ENCODE measurements around the gene TPSAB1. TPM values are rescaled to one million over a fixed set of nuclear protein-coding genes. Genes with fewer than 3 reads are reported as not detected.
A peak's percentile ranks its signal among the peaks of the same experiment; 100 is the strongest.
"Not testable (repeated sequence)": the region's sequence is repeated elsewhere in the genome, so short reads cannot be mapped to it uniquely, and the experiment has no call there.

Gene TPSAB1
- total RNA-seq: 4.3 TPM
- polyA plus RNA-seq: 11.1 TPM
- long read RNA-seq, donor 1: 0 reads
- long read RNA-seq, donor 2: 0 reads
- long read RNA-seq, donor 3, partial matches to known transcripts: 0 of 1 reads
- long read RNA-seq, donor 3, other reads (novel, unspliced or antisense): 0 of 1 reads
- long read RNA-seq, donor 4, partial matches to known transcripts: 0 of 5 reads
- long read RNA-seq, donor 4, other reads (novel, unspliced or antisense): 5 of 5 reads
- long read RNA-seq, donor 5, partial matches to known transcripts: 0 of 5 reads
- long read RNA-seq, donor 5, other reads (novel, unspliced or antisense): 0 of 5 reads
- long read RNA-seq, donor 6, partial matches to known transcripts: 5 of 10 reads
- long read RNA-seq, donor 6, other reads (novel, unspliced or antisense): 0 of 10 reads
- long read RNA-seq, donor 7, partial matches to known transcripts: 0 of 1 reads
- long read RNA-seq, donor 7, other reads (novel, unspliced or antisense): 0 of 1 reads
- long read RNA-seq, donor 8, partial matches to known transcripts: 0 of 1 reads
- long read RNA-seq, donor 8, other reads (novel, unspliced or antisense): 0 of 1 reads
- long read RNA-seq, donor 9, partial matches to known transcripts: 0 of 4 reads
- long read RNA-seq, donor 9, other reads (novel, unspliced or antisense): 0 of 4 reads
- long read RNA-seq, donor 10, partial matches to known transcripts: 0 of 1 reads
- long read RNA-seq, donor 10, other reads (novel, unspliced or antisense): 0 of 1 reads

DNA sequence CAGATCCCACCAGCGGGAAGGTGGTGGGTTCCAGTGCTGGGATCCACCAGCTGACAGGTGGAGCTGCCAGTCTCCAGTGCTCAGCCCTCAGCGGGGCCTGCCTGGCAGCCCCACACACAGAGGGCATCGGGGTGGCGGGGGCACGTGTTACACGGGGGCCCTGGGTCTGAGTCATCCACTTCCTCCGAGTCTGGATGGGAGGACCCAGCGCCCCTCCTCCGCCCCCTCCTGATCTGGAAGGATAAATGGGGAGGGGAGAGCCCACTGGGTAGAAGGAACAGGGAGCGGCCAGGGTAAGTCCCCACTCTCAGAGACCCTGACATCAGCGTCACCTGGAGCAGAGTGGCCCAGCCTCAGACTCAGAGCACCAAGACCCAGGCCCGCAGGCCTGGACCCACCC, at the start of gene TPSAB1:
TSS of gene TPSAB1 (plus strand) at position 270 of the 400 bp plus-strand sequence. CDS start 234 bp downstream, outside the sequence.
- H3K36me3 ChIP-seq (ENCODE audit: control insufficient read depth in 2 of 2, insufficient read depth in 2 of 2, low read length in 1 of 2); H3K9me3 ChIP-seq (ENCODE audit: control insufficient read depth in 2 of 2, insufficient read depth in 1 of 2, low read length in 1 of 2); H3K27me3 ChIP-seq (ENCODE audit: control insufficient read depth in 2 of 2, insufficient read depth in 1 of 2, low read length in 1 of 2); DNase-seq (ENCODE audit: low read depth in 6 of 9, low spot score in 9 of 9); H3K27ac ChIP-seq (ENCODE audit: low read depth in 1 of 2, low read length in 1 of 2); H3K4me3 ChIP-seq (ENCODE audit: low read length in 2 of 2); H3K4me1 ChIP-seq (ENCODE audit: control insufficient read depth in 2 of 2, insufficient read depth in 2 of 2, low read length in 2 of 2): not testable (repeated sequence)
- whole genome bisulfite sequencing: 72% methylated on average over 7 of the region's 12 CpGs

DNA sequence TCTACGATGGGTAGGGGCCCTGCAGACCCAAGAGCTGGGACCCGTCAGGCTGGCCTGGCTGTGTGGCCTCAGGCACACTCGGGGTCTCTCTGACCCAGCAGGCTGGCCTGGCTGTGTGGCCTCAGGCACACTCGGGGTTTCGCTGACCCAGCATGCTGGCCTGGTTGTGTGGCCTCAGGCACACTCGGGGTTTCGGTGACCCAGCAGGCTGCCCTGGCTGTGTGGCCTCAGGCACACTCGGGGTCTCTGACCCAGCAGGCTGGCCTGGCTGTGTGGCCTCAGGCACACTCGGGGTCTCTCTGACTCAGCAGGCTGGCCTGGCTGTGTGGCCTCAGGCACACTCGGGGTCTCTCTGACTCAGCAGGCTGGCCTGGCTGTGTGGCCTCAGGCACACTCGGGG, 49.7 kb upstream of the TPSAB1 start:
- not testable (repeated sequence) for H3K27ac ChIP-seq (ENCODE audit: low read depth in 1 of 2, low read length in 1 of 2); H3K4me1 ChIP-seq (ENCODE audit: control insufficient read depth in 2 of 2, insufficient read depth in 2 of 2, low read length in 2 of 2); DNase-seq (ENCODE audit: low read depth in 6 of 9, low spot score in 9 of 9); H3K9me3 ChIP-seq (ENCODE audit: control insufficient read depth in 2 of 2, insufficient read depth in 1 of 2, low read length in 1 of 2); H3K4me3 ChIP-seq (ENCODE audit: low read length in 2 of 2); H3K36me3 ChIP-seq (ENCODE audit: control insufficient read depth in 2 of 2, insufficient read depth in 2 of 2, low read length in 1 of 2)
- peaks cover 0 to 12% of the 10 kb centered on the region in 2 donors for H3K27me3 ChIP-seq (ENCODE audit: control insufficient read depth in 2 of 2, insufficient read depth in 1 of 2, low read length in 1 of 2)
- WGBS: 96% methylated on average over 11 of the region's 11 CpGs

DNA sequence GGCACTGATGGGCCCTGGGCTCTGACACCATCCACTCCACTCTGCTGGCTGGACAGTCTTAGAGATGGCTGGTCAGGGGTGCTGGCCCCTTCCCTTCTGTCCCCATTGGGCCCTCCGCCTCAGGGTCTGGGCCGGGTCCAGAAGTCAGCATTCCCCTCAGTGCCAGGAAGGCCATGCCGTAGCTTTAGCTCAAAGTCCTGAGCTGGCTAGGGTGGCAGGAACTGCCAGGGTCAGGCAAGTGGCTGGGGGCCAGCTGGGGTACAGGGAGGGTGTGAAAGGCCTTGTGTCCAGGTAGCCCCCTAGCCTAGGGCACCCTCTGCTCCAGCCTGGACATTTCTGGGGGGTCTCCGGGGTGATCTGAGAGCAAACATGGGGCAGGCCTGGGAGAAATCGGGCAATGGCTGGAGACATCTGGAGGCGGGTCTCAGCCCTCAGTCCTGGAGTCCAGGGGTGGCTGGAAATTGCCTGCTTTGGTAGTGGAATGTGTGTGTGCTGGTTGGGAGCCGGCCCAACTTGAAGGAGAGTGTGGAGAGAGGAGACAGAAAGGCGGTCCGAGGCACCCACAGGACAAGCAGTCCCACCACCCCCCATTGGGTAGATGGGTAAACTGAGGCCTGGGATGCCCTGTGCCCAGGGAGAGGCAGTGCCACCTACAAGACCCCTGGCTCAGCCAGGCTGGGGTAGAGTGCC, 48.0 kb upstream of the TPSAB1 start:
- H3K27ac ChIP-seq (ENCODE audit: low read depth in 1 of 2, low read length in 1 of 2): no peak overlapping the region
- peaks cover 0 to 12% of the 10 kb centered on the region in 2 donors for H3K27me3 ChIP-seq (ENCODE audit: control insufficient read depth in 2 of 2, insufficient read depth in 1 of 2, low read length in 1 of 2)
- no peaks in the 10 kb centered on the region for H3K36me3 ChIP-seq (ENCODE audit: control insufficient read depth in 2 of 2, insufficient read depth in 2 of 2, low read length in 1 of 2)
- WGBS: 90% methylated on average over 9 of the region's 9 CpGs
- no peak for DNase-seq (ENCODE audit: low read depth in 6 of 9, low spot score in 9 of 9)
- no peak overlapping the region for H3K4me3 ChIP-seq (ENCODE audit: low read length in 2 of 2)
- no peaks in the 10 kb centered on the region for H3K9me3 ChIP-seq (ENCODE audit: control insufficient read depth in 2 of 2, insufficient read depth in 1 of 2, low read length in 1 of 2)
- H3K4me1 ChIP-seq (ENCODE audit: control insufficient read depth in 2 of 2, insufficient read depth in 2 of 2, low read length in 2 of 2): no peaks in the 10 kb centered on the region

DNA sequence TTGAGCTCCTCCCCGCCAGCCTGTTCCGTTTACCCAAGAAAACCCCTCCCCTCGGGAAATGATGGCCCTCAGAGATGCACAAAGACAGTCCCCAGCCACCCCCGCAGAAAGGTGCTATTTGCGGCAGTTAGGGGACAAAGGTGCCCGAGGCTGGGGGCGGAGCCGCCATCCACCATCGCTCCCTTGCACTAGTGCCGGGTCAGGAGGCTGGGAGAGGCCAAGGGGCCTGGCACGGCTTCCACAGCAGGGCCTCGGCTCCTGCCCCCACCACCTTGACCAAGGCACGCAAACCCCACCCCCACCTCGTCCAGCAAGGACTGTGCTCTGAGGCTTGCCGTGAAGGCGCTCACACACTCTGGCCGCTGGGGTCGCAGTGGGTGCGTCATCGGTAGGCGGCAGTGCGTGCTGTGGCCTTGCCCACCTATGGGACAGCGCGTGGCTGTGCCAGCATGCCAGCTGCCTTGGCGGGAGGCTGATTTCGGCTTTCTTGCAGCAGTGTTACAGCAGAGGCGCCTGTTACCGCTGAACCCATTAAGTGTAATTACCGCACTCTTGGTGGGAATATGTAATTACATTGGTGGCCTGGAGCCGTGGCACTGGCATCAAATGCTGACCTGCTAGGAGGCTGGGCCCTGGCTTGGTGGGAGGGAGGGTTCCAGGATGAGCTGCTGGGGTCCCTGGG, 47.2 kb upstream of the TPSAB1 start:
- H3K4me1 ChIP-seq (ENCODE audit: control insufficient read depth in 2 of 2, insufficient read depth in 2 of 2, low read length in 2 of 2): no peaks in the 10 kb centered on the region
- no peak overlapping the region for H3K27ac ChIP-seq (ENCODE audit: low read depth in 1 of 2, low read length in 1 of 2)
- 74% methylated on average over 30 of the region's 30 CpGs for WGBS
- no peaks in the 10 kb centered on the region for H3K36me3 ChIP-seq (ENCODE audit: control insufficient read depth in 2 of 2, insufficient read depth in 2 of 2, low read length in 1 of 2)
- H3K4me3 ChIP-seq (ENCODE audit: low read length in 2 of 2): no peak overlapping the region
- peaks cover 0 to 12% of the 10 kb centered on the region in 2 donors for H3K27me3 ChIP-seq (ENCODE audit: control insufficient read depth in 2 of 2, insufficient read depth in 1 of 2, low read length in 1 of 2)
- H3K9me3 ChIP-seq (ENCODE audit: control insufficient read depth in 2 of 2, insufficient read depth in 1 of 2, low read length in 1 of 2): no peaks in the 10 kb centered on the region
- DNase-seq (ENCODE audit: low read depth in 6 of 9, low spot score in 9 of 9): no peak

DNA sequence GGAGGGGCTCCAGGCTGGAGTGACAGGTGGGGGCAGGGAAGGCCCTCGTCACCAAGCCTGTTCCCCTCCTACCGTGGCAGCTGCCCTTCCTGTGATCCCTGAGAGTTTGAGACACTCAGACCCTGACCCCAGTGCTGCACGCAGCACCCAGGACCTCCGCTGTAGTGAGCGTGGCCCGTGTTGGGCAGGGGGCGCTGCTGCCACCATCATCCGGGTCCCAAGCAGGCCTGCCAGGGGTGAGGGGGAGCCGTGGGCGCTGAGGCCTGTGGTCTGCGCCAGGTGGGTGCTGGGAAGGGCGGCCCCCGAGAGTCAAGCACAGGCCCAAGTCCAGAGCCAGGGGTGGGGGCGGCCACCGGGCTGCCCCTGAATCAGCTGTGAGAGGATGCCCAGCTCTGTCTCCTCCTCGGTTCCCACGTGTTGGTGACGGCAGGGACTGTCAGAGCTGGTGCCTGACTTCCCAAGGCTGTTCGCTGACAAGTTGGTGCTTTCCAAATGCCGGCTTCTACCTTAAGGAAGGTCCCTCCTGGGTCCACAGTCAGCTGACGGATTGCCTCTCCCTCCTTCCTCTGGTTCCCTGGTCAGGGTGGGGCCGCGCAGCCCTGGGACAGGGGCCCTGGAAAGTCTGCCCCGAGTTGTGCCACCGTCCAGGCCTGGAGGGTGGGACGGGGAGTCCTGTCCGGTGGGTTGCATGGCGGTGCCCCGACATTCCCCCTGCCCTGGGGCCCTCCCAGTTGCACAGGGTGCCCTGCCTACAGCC, 46.5 kb upstream of the TPSAB1 start:
- Histone ChIP-seq H3K9me3 (ENCODE audit: control insufficient read depth in 2 of 2, insufficient read depth in 1 of 2, low read length in 1 of 2) (no peaks in the 10 kb centered on the region), H3K4me3 (ENCODE audit: low read length in 2 of 2) (no peak overlapping the region), H3K27me3 (ENCODE audit: control insufficient read depth in 2 of 2, insufficient read depth in 1 of 2, low read length in 1 of 2) (peaks cover 0 to 7% of the 10 kb centered on the region in 2 donors), H3K4me1 (ENCODE audit: control insufficient read depth in 2 of 2, insufficient read depth in 2 of 2, low read length in 2 of 2) (no peaks in the 10 kb centered on the region), H3K27ac (ENCODE audit: low read depth in 1 of 2, low read length in 1 of 2) (no peak overlapping the region), H3K36me3 (ENCODE audit: control insufficient read depth in 2 of 2, insufficient read depth in 2 of 2, low read length in 1 of 2) (no peaks in the 10 kb centered on the region)
- WGBS: 80% methylated on average over 29 of the region's 29 CpGs
- DNase-seq (ENCODE audit: low read depth in 6 of 9, low spot score in 9 of 9): no peak

DNA sequence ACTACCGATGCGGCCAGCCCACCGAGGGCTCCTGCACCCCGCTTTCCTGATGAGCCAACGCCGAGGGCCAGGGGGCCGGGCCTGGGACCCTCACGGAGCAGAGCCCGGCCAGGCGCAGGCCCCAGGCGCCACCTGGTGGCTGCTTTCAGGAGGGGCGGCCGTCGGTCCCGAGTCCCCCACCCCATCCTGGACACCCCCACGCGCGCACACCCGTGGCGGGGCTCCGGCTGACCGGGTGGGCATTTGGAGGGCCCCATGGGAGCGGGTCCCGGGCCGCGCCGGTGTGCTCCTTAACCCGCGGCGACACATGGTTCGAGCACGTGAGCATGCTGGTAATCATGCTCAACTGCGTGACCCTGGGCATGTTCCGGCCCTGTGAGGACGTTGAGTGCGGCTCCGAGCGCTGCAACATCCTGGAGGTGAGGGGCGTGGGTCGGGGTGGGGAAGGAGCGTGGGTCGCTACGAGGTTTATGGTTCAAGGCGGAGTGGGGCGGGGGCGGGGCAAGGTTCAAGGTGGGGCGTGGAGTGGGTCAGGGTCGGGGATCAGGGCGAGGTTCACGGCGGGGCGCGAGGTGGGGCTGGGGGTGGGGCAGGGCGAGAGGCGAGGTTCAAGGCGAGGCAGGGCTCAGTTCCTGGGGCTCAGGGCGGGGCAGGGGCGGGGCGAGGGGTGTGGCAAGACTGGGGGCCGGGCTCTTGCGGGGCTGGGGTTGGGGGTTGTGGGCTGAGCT, 45.7 kb upstream of the TPSAB1 start:
- Histone ChIP-seq H3K27me3 (ENCODE audit: control insufficient read depth in 2 of 2, insufficient read depth in 1 of 2, low read length in 1 of 2) (peaks cover 0 to 7% of the 10 kb centered on the region in 2 donors), H3K4me1 (ENCODE audit: control insufficient read depth in 2 of 2, insufficient read depth in 2 of 2, low read length in 2 of 2) (no peaks in the 10 kb centered on the region), H3K36me3 (ENCODE audit: control insufficient read depth in 2 of 2, insufficient read depth in 2 of 2, low read length in 1 of 2) (no peaks in the 10 kb centered on the region), H3K9me3 (ENCODE audit: control insufficient read depth in 2 of 2, insufficient read depth in 1 of 2, low read length in 1 of 2) (peaks cover 0 to 6% of the 10 kb centered on the region in 2 donors), H3K4me3 (ENCODE audit: low read length in 2 of 2) (no peak overlapping the region), H3K27ac (ENCODE audit: low read depth in 1 of 2, low read length in 1 of 2) (no peak overlapping the region)
- WGBS: 35% methylated on average over 61 of the region's 61 CpGs
- peak in 2 of 9 donors; percentile 7 to 12 for DNase-seq (ENCODE audit: low read depth in 6 of 9, low spot score in 9 of 9)

DNA sequence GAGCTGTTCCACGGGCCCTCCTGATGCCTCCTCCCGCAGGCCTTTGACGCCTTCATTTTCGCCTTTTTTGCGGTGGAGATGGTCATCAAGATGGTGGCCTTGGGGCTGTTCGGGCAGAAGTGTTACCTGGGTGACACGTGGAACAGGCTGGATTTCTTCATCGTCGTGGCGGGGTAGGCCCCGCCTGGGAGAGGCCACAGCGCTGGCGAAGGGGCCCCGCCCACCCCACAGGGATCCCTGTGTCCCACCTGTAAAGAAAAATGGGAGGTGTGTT, 45.2 kb upstream of the TPSAB1 start:
- 79% methylated on average over 14 of the region's 14 CpGs for WGBS
- H3K27me3 ChIP-seq (ENCODE audit: control insufficient read depth in 2 of 2, insufficient read depth in 1 of 2, low read length in 1 of 2): peaks cover 0 to 7% of the 10 kb centered on the region in 2 donors
- H3K36me3 ChIP-seq (ENCODE audit: control insufficient read depth in 2 of 2, insufficient read depth in 2 of 2, low read length in 1 of 2): no peaks in the 10 kb centered on the region
- no peak for DNase-seq (ENCODE audit: low read depth in 6 of 9, low spot score in 9 of 9)
- no peaks in the 10 kb centered on the region for H3K4me1 ChIP-seq (ENCODE audit: control insufficient read depth in 2 of 2, insufficient read depth in 2 of 2, low read length in 2 of 2)
- H3K9me3 ChIP-seq (ENCODE audit: control insufficient read depth in 2 of 2, insufficient read depth in 1 of 2, low read length in 1 of 2): peaks cover 0 to 11% of the 10 kb centered on the region in 2 donors
- no peak overlapping the region for H3K27ac ChIP-seq (ENCODE audit: low read depth in 1 of 2, low read length in 1 of 2)
- H3K4me3 ChIP-seq (ENCODE audit: low read length in 2 of 2): no peak overlapping the region

DNA sequence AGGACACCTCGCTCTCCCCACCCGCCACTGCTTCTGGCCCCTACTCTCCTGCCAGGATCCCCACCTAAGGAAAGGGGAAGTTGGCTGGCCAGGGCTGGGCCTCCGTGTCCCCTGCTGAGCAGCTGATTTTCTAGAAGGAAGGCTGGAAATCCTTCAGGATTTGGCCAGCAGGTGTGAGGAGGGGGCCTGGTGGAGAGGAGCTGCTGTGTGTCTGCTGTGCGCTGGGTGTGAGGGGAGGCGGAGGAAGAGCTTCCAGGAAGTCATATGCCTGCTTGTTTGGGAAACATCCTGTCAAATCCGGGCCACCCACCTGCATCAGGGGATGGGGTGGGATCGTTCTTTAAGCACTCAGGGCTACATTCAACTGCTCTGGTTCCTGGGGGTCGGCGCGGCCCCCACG, 44.0 kb upstream of the TPSAB1 start:
- no peak overlapping the region for H3K27ac ChIP-seq (ENCODE audit: low read depth in 1 of 2, low read length in 1 of 2)
- peaks cover 0 to 7% of the 10 kb centered on the region in 2 donors for H3K27me3 ChIP-seq (ENCODE audit: control insufficient read depth in 2 of 2, insufficient read depth in 1 of 2, low read length in 1 of 2)
- 62% methylated on average over 11 of the region's 11 CpGs for WGBS
- H3K4me1 ChIP-seq (ENCODE audit: control insufficient read depth in 2 of 2, insufficient read depth in 2 of 2, low read length in 2 of 2): no peaks in the 10 kb centered on the region
- H3K36me3 ChIP-seq (ENCODE audit: control insufficient read depth in 2 of 2, insufficient read depth in 2 of 2, low read length in 1 of 2): no peaks in the 10 kb centered on the region
- H3K9me3 ChIP-seq (ENCODE audit: control insufficient read depth in 2 of 2, insufficient read depth in 1 of 2, low read length in 1 of 2): peaks cover 0 to 16% of the 10 kb centered on the region in 2 donors
- no peak overlapping the region for H3K4me3 ChIP-seq (ENCODE audit: low read length in 2 of 2)
- DNase-seq (ENCODE audit: low read depth in 6 of 9, low spot score in 9 of 9): no peak

Data from thymus (tissue), 14 donors.